ENCODE results near the gene CMSS1. TPM values are rescaled to one million over a fixed set of nuclear protein-coding genes. Genes with fewer than 3 reads are reported as not detected.

CMSS1 gene
- total RNA-seq, 1 experiment from 2014 or later: 70.6 TPM

DNA sequence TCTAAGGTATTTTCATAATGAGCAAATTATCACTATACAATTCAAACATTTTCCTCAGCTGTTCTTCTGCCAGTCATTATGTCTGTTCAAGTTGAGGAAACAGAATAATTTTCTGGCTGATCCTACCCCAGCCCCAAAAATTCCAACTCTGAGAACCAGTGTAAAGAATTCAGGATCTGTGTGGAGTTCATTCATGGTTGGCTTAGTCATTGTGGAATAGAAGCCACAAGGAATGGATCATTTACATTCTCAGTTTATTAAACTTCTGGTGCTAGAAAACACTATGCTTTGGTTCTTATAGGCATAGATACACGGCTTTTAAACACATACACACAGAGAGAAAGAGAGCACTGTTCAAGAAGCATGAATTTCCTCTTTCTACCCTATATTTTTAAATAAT, 134.6 kb downstream of the CMSS1 start:
- H3K4me3 Mint-ChIP-seq: no peak overlapping the region
- CTCF ChIA-PET: interaction anchor here (2.1 kb wide), 1 partner anchor 121 kb away, joined by 6 read pairs; no protein-coding TSS in a partner anchor
- ATAC-seq: no peak
- H3K27me3 Mint-ChIP-seq (ENCODE audit: low read depth): no peaks in the 10 kb centered on the region
- H3K27ac Mint-ChIP-seq: no peak overlapping the region
- peaks cover 24% of the 10 kb centered on the region for H3K4me1 Mint-ChIP-seq
- no peaks in the 10 kb centered on the region for H3K9me3 Mint-ChIP-seq
- no peak for DNase-seq (ENCODE audit: low spot score)
- POLR2A ChIA-PET: interaction anchor here (0.6 kb wide), 1 partner anchor 326 kb away, joined by 3 read pairs; no protein-coding TSS in a partner anchor
- TF ChIP-seq GRHL2 (CRISPR knock-in tag; IDR thresholded peaks at IDR 0.05; ENCODE audit: insufficient replicate concordance, severe bottlenecking) (no peak), CREB1 (CRISPR knock-in tag; IDR thresholded peaks at IDR 0.05) (no peak), E2F5 (CRISPR knock-in tag; IDR thresholded peaks at IDR 0.05) (no peak), ZNF317 (CRISPR knock-in tag; IDR thresholded peaks at IDR 0.05; ENCODE audit: borderline replicate concordance, low read depth) (no peak), PRDM15 (CRISPR knock-in tag; IDR thresholded peaks at IDR 0.05) (no peak), ZNF138 (CRISPR knock-in tag; conservative IDR thresholded peaks at IDR 0.05) (no peak), MXD4 (CRISPR knock-in tag; IDR thresholded peaks at IDR 0.05; ENCODE audit: borderline replicate concordance) (no peak), TCF7 (CRISPR knock-in tag; IDR thresholded peaks at IDR 0.05; ENCODE audit: low read depth) (no peak), ATF3 (CRISPR knock-in tag; conservative IDR thresholded peaks at IDR 0.05) (no peak), FOXJ3 (CRISPR knock-in tag; IDR thresholded peaks at IDR 0.05; ENCODE audit: borderline replicate concordance) (no peak), FOXP4 (CRISPR knock-in tag; IDR thresholded peaks at IDR 0.05) (no peak)
- TF ChIP-seq, protein P1, sequence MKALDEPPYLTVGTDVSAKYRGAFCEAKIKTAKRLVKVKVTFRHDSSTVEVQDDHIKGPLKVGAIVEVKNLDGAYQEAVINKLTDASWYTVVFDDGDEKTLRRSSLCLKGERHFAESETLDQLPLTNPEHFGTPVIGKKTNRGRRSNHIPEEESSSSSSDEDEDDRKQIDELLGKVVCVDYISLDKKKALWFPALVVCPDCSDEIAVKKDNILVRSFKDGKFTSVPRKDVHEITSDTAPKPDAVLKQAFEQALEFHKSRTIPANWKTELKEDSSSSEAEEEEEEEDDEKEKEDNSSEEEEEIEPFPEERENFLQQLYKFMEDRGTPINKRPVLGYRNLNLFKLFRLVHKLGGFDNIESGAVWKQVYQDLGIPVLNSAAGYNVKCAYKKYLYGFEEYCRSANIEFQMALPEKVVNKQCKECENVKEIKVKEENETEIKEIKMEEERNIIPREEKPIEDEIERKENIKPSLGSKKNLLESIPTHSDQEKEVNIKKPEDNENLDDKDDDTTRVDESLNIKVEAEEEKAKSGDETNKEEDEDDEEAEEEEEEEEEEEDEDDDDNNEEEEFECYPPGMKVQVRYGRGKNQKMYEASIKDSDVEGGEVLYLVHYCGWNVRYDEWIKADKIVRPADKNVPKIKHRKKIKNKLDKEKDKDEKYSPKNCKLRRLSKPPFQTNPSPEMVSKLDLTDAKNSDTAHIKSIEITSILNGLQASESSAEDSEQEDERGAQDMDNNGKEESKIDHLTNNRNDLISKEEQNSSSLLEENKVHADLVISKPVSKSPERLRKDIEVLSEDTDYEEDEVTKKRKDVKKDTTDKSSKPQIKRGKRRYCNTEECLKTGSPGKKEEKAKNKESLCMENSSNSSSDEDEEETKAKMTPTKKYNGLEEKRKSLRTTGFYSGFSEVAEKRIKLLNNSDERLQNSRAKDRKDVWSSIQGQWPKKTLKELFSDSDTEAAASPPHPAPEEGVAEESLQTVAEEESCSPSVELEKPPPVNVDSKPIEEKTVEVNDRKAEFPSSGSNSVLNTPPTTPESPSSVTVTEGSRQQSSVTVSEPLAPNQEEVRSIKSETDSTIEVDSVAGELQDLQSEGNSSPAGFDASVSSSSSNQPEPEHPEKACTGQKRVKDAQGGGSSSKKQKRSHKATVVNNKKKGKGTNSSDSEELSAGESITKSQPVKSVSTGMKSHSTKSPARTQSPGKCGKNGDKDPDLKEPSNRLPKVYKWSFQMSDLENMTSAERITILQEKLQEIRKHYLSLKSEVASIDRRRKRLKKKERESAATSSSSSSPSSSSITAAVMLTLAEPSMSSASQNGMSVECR (CRISPR knock-in tag; IDR thresholded peaks at IDR 0.05; ENCODE audit: borderline replicate concordance): no peak
- TF ChIP-seq, protein P2, sequence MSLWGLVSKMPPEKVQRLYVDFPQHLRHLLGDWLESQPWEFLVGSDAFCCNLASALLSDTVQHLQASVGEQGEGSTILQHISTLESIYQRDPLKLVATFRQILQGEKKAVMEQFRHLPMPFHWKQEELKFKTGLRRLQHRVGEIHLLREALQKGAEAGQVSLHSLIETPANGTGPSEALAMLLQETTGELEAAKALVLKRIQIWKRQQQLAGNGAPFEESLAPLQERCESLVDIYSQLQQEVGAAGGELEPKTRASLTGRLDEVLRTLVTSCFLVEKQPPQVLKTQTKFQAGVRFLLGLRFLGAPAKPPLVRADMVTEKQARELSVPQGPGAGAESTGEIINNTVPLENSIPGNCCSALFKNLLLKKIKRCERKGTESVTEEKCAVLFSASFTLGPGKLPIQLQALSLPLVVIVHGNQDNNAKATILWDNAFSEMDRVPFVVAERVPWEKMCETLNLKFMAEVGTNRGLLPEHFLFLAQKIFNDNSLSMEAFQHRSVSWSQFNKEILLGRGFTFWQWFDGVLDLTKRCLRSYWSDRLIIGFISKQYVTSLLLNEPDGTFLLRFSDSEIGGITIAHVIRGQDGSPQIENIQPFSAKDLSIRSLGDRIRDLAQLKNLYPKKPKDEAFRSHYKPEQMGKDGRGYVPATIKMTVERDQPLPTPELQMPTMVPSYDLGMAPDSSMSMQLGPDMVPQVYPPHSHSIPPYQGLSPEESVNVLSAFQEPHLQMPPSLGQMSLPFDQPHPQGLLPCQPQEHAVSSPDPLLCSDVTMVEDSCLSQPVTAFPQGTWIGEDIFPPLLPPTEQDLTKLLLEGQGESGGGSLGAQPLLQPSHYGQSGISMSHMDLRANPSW (CRISPR knock-in tag; conservative IDR thresholded peaks at IDR 0.05; ENCODE audit: low read depth): no peak
- TF ChIP-seq, protein P3, sequence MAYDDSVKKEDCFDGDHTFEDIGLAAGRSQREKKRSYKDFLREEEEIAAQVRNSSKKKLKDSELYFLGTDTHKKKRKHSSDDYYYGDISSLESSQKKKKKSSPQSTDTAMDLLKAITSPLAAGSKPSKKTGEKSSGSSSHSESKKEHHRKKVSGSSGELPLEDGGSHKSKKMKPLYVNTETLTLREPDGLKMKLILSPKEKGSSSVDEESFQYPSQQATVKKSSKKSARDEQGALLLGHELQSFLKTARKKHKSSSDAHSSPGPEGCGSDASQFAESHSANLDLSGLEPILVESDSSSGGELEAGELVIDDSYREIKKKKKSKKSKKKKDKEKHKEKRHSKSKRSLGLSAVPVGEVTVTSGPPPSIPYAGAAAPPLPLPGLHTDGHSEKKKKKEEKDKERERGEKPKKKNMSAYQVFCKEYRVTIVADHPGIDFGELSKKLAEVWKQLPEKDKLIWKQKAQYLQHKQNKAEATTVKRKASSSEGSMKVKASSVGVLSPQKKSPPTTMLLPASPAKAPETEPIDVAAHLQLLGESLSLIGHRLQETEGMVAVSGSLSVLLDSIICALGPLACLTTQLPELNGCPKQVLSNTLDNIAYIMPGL (CRISPR knock-in tag; IDR thresholded peaks at IDR 0.05): no peak
- H3K36me3 Mint-ChIP-seq: no peaks in the 10 kb centered on the region
